IMR-90 (cell line): Measurements from ENCODE around the gene KIRREL1. TPM values are rescaled to one million over a fixed set of nuclear protein-coding genes. Genes with fewer than 3 reads are reported as not detected.

ENCODE experiments used
- ATAC-seq: fragments of 200-7000 bp; cut with Tn5 transposase; 2 replicates; pipeline ENCODE4 v1.9.1; 2020; ENCODE audit warnings: low read depth, mild to moderate bottlenecking, moderate library complexity
- BruUV-seq: library from RNA; stranded (reverse); fragments of 400-500 nt; replicated peaks from 2 replicates; lab custom pipeline; 2021; lab: Mats Ljungman, UMichigan
- CTCF ChIA-PET: fragments of 300-600 bp; formaldehyde crosslinking; extraction: SDS; loops from one replicate; lab custom pipeline; 2021; ENCODE audit warnings: antibody characterized with exemption; lab: Yijun Ruan, JAX
- POLR2A ChIA-PET: fragments of 300-600 bp; sonication (Branson Sonifier 250); formaldehyde crosslinking; loops from one replicate; lab custom pipeline; 2022; ENCODE audit warnings: antibody characterized with exemption; ENCODE audit not compliant: unreplicated experiment; lab: Charles Lee
- DNase-seq: peaks from one replicate; pipeline ENCODE4 v3.0.0; 2013
- H2AFZ ChIP-seq: replicated peaks from 2 replicates; pipeline ENCODE3; 2013; ENCODE audit warnings: low read length, mild to moderate bottlenecking; ENCODE audit not compliant: poor library complexity
- H2AK5ac ChIP-seq: 2 replicates; pipeline ENCODE4 v1.6.1; 2013; ENCODE audit warnings: low read depth, low read length, inconsistent platforms
- H2AK9ac ChIP-seq: replicated peaks from 2 replicates; pipeline ENCODE3; 2013; ENCODE audit warnings: mild to moderate bottlenecking, low read depth, low read length, moderate library complexity; ENCODE audit not compliant: poor library complexity
- H2BK120ac ChIP-seq: 2 replicates; pipeline ENCODE4 v1.6.1; 2013; ENCODE audit warnings: low read depth, low read length, inconsistent platforms
- H2BK15ac ChIP-seq: 3 replicates; pipeline ENCODE4 v1.6.1; 2013; ENCODE audit warnings: low read depth, low read length, inconsistent platforms
- H2BK20ac ChIP-seq: 2 replicates; pipeline ENCODE4 v1.6.1; 2013; ENCODE audit warnings: low read depth, mild to moderate bottlenecking, inconsistent platforms, low read length, moderate library complexity
- H2BK5ac ChIP-seq: 2 replicates; pipeline ENCODE4 v1.6.1; 2013; ENCODE audit warnings: mild to moderate bottlenecking, low read depth, low read length, inconsistent platforms; ENCODE audit not compliant: poor library complexity, severe bottlenecking
- H3K14ac ChIP-seq: replicated peaks from 2 replicates; pipeline ENCODE4 v1.6.1; 2013; ENCODE audit warnings: low read depth, low read length, inconsistent platforms
- H3K18ac ChIP-seq: 2 replicates; pipeline ENCODE4 v1.6.1; 2013; ENCODE audit warnings: low read depth, low read length, control low read depth
- H3K23ac ChIP-seq: 2 replicates; pipeline ENCODE4 v1.6.1; 2013; ENCODE audit warnings: low read depth, low read length, inconsistent platforms
- H3K27ac ChIP-seq: 2 replicates; pipeline ENCODE4 v1.5.1; 2013; ENCODE audit warnings: mild to moderate bottlenecking, control low read depth, low read length; ENCODE audit not compliant: insufficient read depth
- H3K27me3 ChIP-seq: 2 replicates; pipeline ENCODE4 v1.6.1; 2013; ENCODE audit warnings: low read length; ENCODE audit not compliant: control insufficient read depth, insufficient read depth
- H3K36me3 ChIP-seq: 2 replicates; pipeline ENCODE4 v1.6.1; 2013; ENCODE audit warnings: low read length, mixed read lengths; ENCODE audit not compliant: control insufficient read depth, insufficient read depth
- H3K4ac ChIP-seq: 2 replicates; pipeline ENCODE4 v1.6.1; 2013; ENCODE audit warnings: low read depth, low read length, inconsistent platforms
- H3K4me1 ChIP-seq: 2 replicates; pipeline ENCODE4 v1.6.1; 2013; ENCODE audit warnings: low read length, mixed read lengths; ENCODE audit not compliant: control insufficient read depth, insufficient read depth
- H3K4me2 ChIP-seq: 2 replicates; pipeline ENCODE4 v1.6.1; 2013; ENCODE audit warnings: low read depth, mild to moderate bottlenecking, control low read depth, low read length, moderate library complexity
- H3K4me3 ChIP-seq: 2 replicates; pipeline ENCODE4 v1.5.1; 2013; ENCODE audit warnings: low read depth, mild to moderate bottlenecking, control low read depth, low read length, moderate library complexity; ENCODE audit not compliant: insufficient read depth
- H3K56ac ChIP-seq: 2 replicates; pipeline ENCODE4 v1.6.1; 2013; ENCODE audit warnings: low read length, inconsistent platforms; ENCODE audit not compliant: insufficient read depth; ENCODE audit errors: extremely low read depth
- H3K79me1 ChIP-seq, 2 experiments: 2 replicates each; pipeline ENCODE4 v1.6.1; 2013; ENCODE audit warnings: low read length in 2 of 2, inconsistent platforms in 1 of 2, low read depth in 1 of 2
- H3K9ac ChIP-seq: 2 replicates; pipeline ENCODE4 v1.6.1; 2013; ENCODE audit warnings: low read depth, low read length, control low read depth
- H3K9me1 ChIP-seq: 2 replicates; pipeline ENCODE4 v1.6.1; 2013; ENCODE audit warnings: low read length, inconsistent platforms; ENCODE audit not compliant: insufficient read depth
- H3K9me3 ChIP-seq: 2 replicates; pipeline ENCODE4 v1.6.1; 2013; ENCODE audit warnings: low read length; ENCODE audit not compliant: control insufficient read depth, insufficient read depth
- H4K20me1 ChIP-seq: 2 replicates; pipeline ENCODE4 v1.6.1; 2013; ENCODE audit warnings: low read length, inconsistent platforms; ENCODE audit not compliant: insufficient read depth
- H4K5ac ChIP-seq: 2 replicates; pipeline ENCODE4 v1.6.1; 2013; ENCODE audit warnings: mild to moderate bottlenecking, low read depth, low read length, control low read depth
- H4K8ac ChIP-seq, 2 experiments: 2 replicates each; pipeline ENCODE4 v1.6.1; 2013; ENCODE audit warnings: low read depth in 2 of 2, low read length in 2 of 2, control low read depth in 1 of 2, inconsistent platforms in 1 of 2
- H4K91ac ChIP-seq: 2 replicates; pipeline ENCODE4 v1.6.1; 2013; ENCODE audit warnings: low read depth, low read length, inconsistent platforms; ENCODE audit not compliant: insufficient read depth
- BHLHE40 ChIP-seq: fragments of 150-350 bp; IDR thresholded peaks from 2 replicates; pipeline ENCODE4 v1.6.1; 2016; ENCODE audit warnings: mild to moderate bottlenecking, low read depth, low read length
- CEBPB ChIP-seq: IDR thresholded peaks from 2 replicates; pipeline ENCODE4 v1.6.1; 2012; ENCODE audit warnings: low read depth, low read length, improper control_type of control experiment
- CHD1 ChIP-seq: IDR thresholded peaks from 2 replicates; pipeline ENCODE4 v1.6.1; 2012; ENCODE audit warnings: low read depth, low read length, improper control_type of control experiment
- FOS ChIP-seq: fragments of 150-350 bp; IDR thresholded peaks from 2 replicates; pipeline ENCODE4 v1.6.1; 2016; ENCODE audit warnings: low read depth, low read length
- MAFK ChIP-seq: IDR thresholded peaks from 2 replicates; pipeline ENCODE4 v1.6.1; 2012; ENCODE audit warnings: low read depth, low read length, improper control_type of control experiment
- MXI1 ChIP-seq: IDR thresholded peaks from 2 replicates; pipeline ENCODE4 v1.6.1; 2012; ENCODE audit warnings: low read depth, mild to moderate bottlenecking, low read length, moderate library complexity, borderline replicate concordance
- NFE2L2 ChIP-seq: fragments of 150-350 bp; IDR thresholded peaks from 2 replicates; pipeline ENCODE4 v1.6.1; 2016; ENCODE audit warnings: low read depth, mild to moderate bottlenecking, low read length
- POLR2A ChIP-seq: IDR thresholded peaks from 2 replicates; pipeline ENCODE4 v1.6.1; 2012; ENCODE audit warnings: mild to moderate bottlenecking, low read depth, low read length
- RAD21 ChIP-seq: IDR thresholded peaks from 2 replicates; pipeline ENCODE4 v1.6.1; 2012; ENCODE audit warnings: low read length, improper control_type of control experiment
- RCOR1 ChIP-seq: IDR thresholded peaks from 2 replicates; pipeline ENCODE4 v1.6.1; 2012; ENCODE audit warnings: mild to moderate bottlenecking, low read length, improper control_type of control experiment; ENCODE audit not compliant: insufficient replicate concordance
- RFX5 ChIP-seq: IDR thresholded peaks from 2 replicates; pipeline ENCODE4 v1.8.0; 2012; ENCODE audit warnings: low read depth, mild to moderate bottlenecking, low read length, moderate library complexity
- SMC3 ChIP-seq: fragments of 150-350 bp; IDR thresholded peaks from 2 replicates; pipeline ENCODE4 v1.6.1; 2016; ENCODE audit warnings: low read depth, mild to moderate bottlenecking, antibody characterized with exemption, low read length, moderate library complexity
- WGBS, 2 experiments: methylation state at CpG; one replicate each; pipeline versions ENCODE4 v1.1.5 to v1.1.7; 2013; ENCODE audit warnings: missing lambda C conversion rate in 2 of 2; ENCODE audit not compliant: insufficient read length in 1 of 2; ENCODE audit errors: extremely low coverage in 2 of 2; 5-methylcytosine and 5-hydroxymethylcytosine counted together
- dilution Hi-C: fragments of 300-500 bp; cut with HindIII; formaldehyde crosslinking; loops from one replicate; pipeline ENCODE4 v1.14.3; 2018; ENCODE audit warnings: low sequenced_read_pairs; ENCODE audit not compliant: unreplicated experiment
- in situ Hi-C: fragments of 300-500 bp; cut with MboI; formaldehyde crosslinking; loops from 3 replicates; pipeline ENCODE4 v1.14.3; 2019; ENCODE audit warnings: low sequenced_read_pairs, inconsistent platforms, mixed read lengths
- intact Hi-C: fragments of 100-400 bp; cut with micrococcal nuclease; formaldehyde crosslinking; loops from 2 replicates; pipeline ENCODE4 v1.10.0; 2022
- polyA plus RNA-seq, 3 experiments: library from polyadenylated mRNA; depleted of rRNA; stranded (reverse); fragments of >200 nt; gene quantifications; 2 replicates each; pipeline ENCODE4 v1.2.3, GENCODE V29; 2012; ENCODE audit warnings: low replicate concordance in 1 of 3
- total RNA-seq: library from RNA; depleted of rRNA; stranded (reverse); fragments of >200 nt; gene quantifications from 2 replicates; pipeline ENCODE4 v1.2.3, GENCODE V29; 2012
- TF ChIP-seq, protein P1 (sequence below): fragments of 150-350 bp; IDR thresholded peaks from 2 replicates; pipeline ENCODE4 v1.6.1; 2016; ENCODE audit warnings: low read depth, mild to moderate bottlenecking, low read length, moderate library complexity, borderline replicate concordance
- TF ChIP-seq, protein P2 (sequence below): conservative IDR thresholded peaks from 2 replicates; pipeline ENCODE4 v1.5.1; 2012; ENCODE audit warnings: mild to moderate bottlenecking, low read depth, low read length, improper control_type of control experiment

KIRREL1 gene
- total and polyA plus RNA-seq, 2 of the 4 experiments (the other 2 are of a cell fraction), result 58.1 to 64.7 TPM

DNA sequence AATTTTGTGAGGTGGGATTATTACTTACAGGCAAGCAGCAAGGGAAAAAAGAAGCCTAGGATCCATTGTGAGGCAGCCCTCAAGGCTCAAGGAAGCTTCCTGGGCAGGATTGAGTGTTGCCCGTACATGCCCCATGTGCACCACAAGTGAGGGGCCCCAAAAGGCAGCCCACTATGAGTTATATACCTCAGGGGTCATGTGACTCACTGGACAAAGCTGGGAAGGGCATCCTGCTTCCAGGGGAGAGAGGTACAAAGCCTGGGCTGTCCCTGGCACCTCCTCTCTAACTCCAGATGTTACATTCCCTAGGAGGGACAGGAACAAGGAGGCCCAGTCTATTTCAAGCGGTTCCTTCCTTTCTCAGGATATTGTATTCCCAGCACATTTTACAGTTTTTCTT lies 153.3 kb downstream of the KIRREL1 start:
- no peaks in the 10 kb centered on the region for H3K27me3 ChIP-seq
- no peak overlapping the region for H3K23ac ChIP-seq
- no peak overlapping the region for H3K4me3 ChIP-seq
- H2AFZ ChIP-seq, result no peak overlapping the region
- no peak overlapping the region for H2BK15ac ChIP-seq
- no peak overlapping the region for H2AK9ac ChIP-seq
- peaks cover 3% of the 10 kb centered on the region for H3K4me1 ChIP-seq
- no peak overlapping the region for H2BK20ac ChIP-seq
- peak overlapping the region; percentile 37 for H2BK5ac ChIP-seq
- in situ Hi-C loops (loop anchor here (25.0 kb wide), 1 partner anchor 784 kb away; no protein-coding TSS in a partner anchor), dilution Hi-C loops (loop anchor here (25.0 kb wide), 1 partner anchor 184 kb away; no protein-coding TSS in a partner anchor), intact Hi-C loops (no loop called here)
- ATAC-seq (no peak), DNase-seq (no peak)
- no peaks in the 10 kb centered on the region for H3K9me3 ChIP-seq
- no peak overlapping the region for H3K4ac ChIP-seq
- no TSS peak for BruUV-seq
- no peaks in the 10 kb centered on the region for H4K20me1 ChIP-seq
- no peak overlapping the region for H3K4me2 ChIP-seq
- no peak overlapping the region; the same call in 1 of the 2 replicates for H3K18ac ChIP-seq
- no peaks in the 10 kb centered on the region for H3K79me1 ChIP-seq
- H4K91ac ChIP-seq, result no peak overlapping the region
- no peak overlapping the region for H3K27ac ChIP-seq
- no peak overlapping the region for H2AK5ac ChIP-seq
- no peak overlapping the region for H3K14ac ChIP-seq
- CTCF ChIA-PET, result no interaction called here
- H4K5ac ChIP-seq, result peak overlapping the region; percentile 60; the same call in 1 of the 2 replicates
- H4K8ac ChIP-seq, result no peak overlapping the region
- no peak overlapping the region for H3K9ac ChIP-seq
- no peak overlapping the region for H3K56ac ChIP-seq
- peaks cover 6% of the 10 kb centered on the region for H3K9me1 ChIP-seq
- H2BK120ac ChIP-seq, result no peak overlapping the region
- TF ChIP-seq MXI1 (no peak), MAFK (no peak), NFE2L2 (no peak), RAD21 (no peak), FOS (no peak), CEBPB (no peak), POLR2A (no peak), RFX5 (no peak), CHD1 (no peak), RCOR1 (no peak), SMC3 (no peak), BHLHE40 (no peak)
- TF ChIP-seq, protein P1, sequence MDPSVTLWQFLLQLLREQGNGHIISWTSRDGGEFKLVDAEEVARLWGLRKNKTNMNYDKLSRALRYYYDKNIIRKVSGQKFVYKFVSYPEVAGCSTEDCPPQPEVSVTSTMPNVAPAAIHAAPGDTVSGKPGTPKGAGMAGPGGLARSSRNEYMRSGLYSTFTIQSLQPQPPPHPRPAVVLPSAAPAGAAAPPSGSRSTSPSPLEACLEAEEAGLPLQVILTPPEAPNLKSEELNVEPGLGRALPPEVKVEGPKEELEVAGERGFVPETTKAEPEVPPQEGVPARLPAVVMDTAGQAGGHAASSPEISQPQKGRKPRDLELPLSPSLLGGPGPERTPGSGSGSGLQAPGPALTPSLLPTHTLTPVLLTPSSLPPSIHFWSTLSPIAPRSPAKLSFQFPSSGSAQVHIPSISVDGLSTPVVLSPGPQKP, result no peak
- TF ChIP-seq, protein P2, sequence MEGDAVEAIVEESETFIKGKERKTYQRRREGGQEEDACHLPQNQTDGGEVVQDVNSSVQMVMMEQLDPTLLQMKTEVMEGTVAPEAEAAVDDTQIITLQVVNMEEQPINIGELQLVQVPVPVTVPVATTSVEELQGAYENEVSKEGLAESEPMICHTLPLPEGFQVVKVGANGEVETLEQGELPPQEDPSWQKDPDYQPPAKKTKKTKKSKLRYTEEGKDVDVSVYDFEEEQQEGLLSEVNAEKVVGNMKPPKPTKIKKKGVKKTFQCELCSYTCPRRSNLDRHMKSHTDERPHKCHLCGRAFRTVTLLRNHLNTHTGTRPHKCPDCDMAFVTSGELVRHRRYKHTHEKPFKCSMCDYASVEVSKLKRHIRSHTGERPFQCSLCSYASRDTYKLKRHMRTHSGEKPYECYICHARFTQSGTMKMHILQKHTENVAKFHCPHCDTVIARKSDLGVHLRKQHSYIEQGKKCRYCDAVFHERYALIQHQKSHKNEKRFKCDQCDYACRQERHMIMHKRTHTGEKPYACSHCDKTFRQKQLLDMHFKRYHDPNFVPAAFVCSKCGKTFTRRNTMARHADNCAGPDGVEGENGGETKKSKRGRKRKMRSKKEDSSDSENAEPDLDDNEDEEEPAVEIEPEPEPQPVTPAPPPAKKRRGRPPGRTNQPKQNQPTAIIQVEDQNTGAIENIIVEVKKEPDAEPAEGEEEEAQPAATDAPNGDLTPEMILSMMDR, result no peak
- POLR2A ChIA-PET, result no interaction called here
- H3K36me3 ChIP-seq, result no peaks in the 10 kb centered on the region
- no CpG with 5 or more reads among the region's 2 CpGs for whole genome bisulfite sequencing, 2 experiments
